ENCODE results near the gene AGPAT3. TPM values are rescaled to one million over a fixed set of nuclear protein-coding genes. Genes with fewer than 3 reads are reported as not detected.

The AGPAT3 gene
- total RNA-seq, 4 donors from 2014 or later: 40.6 to 80.5 (median 65.3) TPM

GRCh38 chr21:43970551-43970950 lies 105.5 kb downstream of the AGPAT3 start:
- peaks cover 24 to 37% of the 10 kb centered on the region in 2 donors for H3K36me3 ChIP-seq
- 84 to 86% methylated on average over 18 of the region's 18 CpGs for WGBS, 2 donors

GRCh38 chr21:43971201-43971991 lies 106.4 kb downstream of the AGPAT3 start:
- DNase-seq: no peak
- whole genome bisulfite sequencing, 2 donors: 90% methylated on average over 15 to 28 of the region's 29 CpGs
- Histone ChIP-seq H3K27me3 (no peaks in the 10 kb centered on the region), H3K4me1 (peaks cover 0 to 4% of the 10 kb centered on the region in 2 donors), H3K9me3 (no peaks in the 10 kb centered on the region), H3K36me3 (peaks cover 24 to 37% of the 10 kb centered on the region in 2 donors), H3K4me3 (replicated peaks in 1 of 3) (no peak overlapping the region), H3K27ac (no peak overlapping the region)
- TF ChIP-seq POLR2A (IDR thresholded peaks at IDR 0.05) (no peak), CTCF (IDR thresholded peaks at IDR 0.05) (no peak)
- intact Hi-C loops (cut with DNase I): no loop called here

More at GRCh38 chr21:43970551-43970950, 105.5 kb downstream of the AGPAT3 start:
- H3K27ac ChIP-seq: no peak overlapping the region
- DNase-seq: no peak
- intact Hi-C loops (cut with DNase I): no loop called here
- peaks cover 0 to 4% of the 10 kb centered on the region in 2 donors for H3K4me1 ChIP-seq
- no peak overlapping the region for H3K4me3 ChIP-seq (replicated peaks in 1 of 3)
- no peaks in the 10 kb centered on the region for H3K9me3 ChIP-seq
- H3K27me3 ChIP-seq: no peaks in the 10 kb centered on the region
- TF ChIP-seq POLR2A (IDR thresholded peaks at IDR 0.05): no peak
- TF ChIP-seq CTCF (IDR thresholded peaks at IDR 0.05): no peak

GRCh38 chr21:43971992-43972255 lies 106.9 kb downstream of the AGPAT3 start:
- intact Hi-C loops (cut with DNase I): no loop called here
- no peak overlapping the region for H3K4me3 ChIP-seq (replicated peaks in 1 of 3)
- H3K36me3 ChIP-seq: peaks cover 24 to 37% of the 10 kb centered on the region in 2 donors
- WGBS, 2 donors: 95 to 97% methylated on average over 10 to 11 of the region's 11 CpGs
- TF ChIP-seq CTCF (IDR thresholded peaks at IDR 0.05) (no peak), POLR2A (IDR thresholded peaks at IDR 0.05) (no peak)
- H3K4me1 ChIP-seq: peaks cover 0 to 4% of the 10 kb centered on the region in 2 donors
- H3K27ac ChIP-seq: no peak overlapping the region
- DNase-seq: no peak
- no peaks in the 10 kb centered on the region for H3K9me3 ChIP-seq
- no peaks in the 10 kb centered on the region for H3K27me3 ChIP-seq

GRCh38 chr21:43972850-43973633 lies 108.0 kb downstream of the AGPAT3 start:
- intact Hi-C loops (cut with DNase I): no loop called here
- 78 to 81% methylated on average over 27 of the region's 29 CpGs for WGBS, 2 donors
- Histone ChIP-seq H3K27me3 (no peaks in the 10 kb centered on the region), H3K4me1 (peaks cover 0 to 4% of the 10 kb centered on the region in 2 donors), H3K4me3 (replicated peaks in 1 of 3) (no peak overlapping the region), H3K36me3 (peaks cover 24 to 37% of the 10 kb centered on the region in 2 donors), H3K27ac (no peak overlapping the region), H3K9me3 (no peaks in the 10 kb centered on the region)
- TF ChIP-seq POLR2A (IDR thresholded peaks at IDR 0.05) (no peak), CTCF (IDR thresholded peaks at IDR 0.05) (no peak)
- no peak for DNase-seq

GRCh38 chr21:43973634-43973955 lies 108.6 kb downstream of the AGPAT3 start:
- Histone ChIP-seq H3K4me1 (peaks cover 0 to 4% of the 10 kb centered on the region in 2 donors), H3K27ac (no peak overlapping the region), H3K36me3 (peaks cover 24 to 37% of the 10 kb centered on the region in 2 donors), H3K4me3 (replicated peaks in 1 of 3) (no peak overlapping the region), H3K27me3 (no peaks in the 10 kb centered on the region), H3K9me3 (no peaks in the 10 kb centered on the region)
- 93 to 95% methylated on average over 12 of the region's 12 CpGs for WGBS, 2 donors
- TF ChIP-seq CTCF (IDR thresholded peaks at IDR 0.05) (no peak), POLR2A (IDR thresholded peaks at IDR 0.05) (no peak)
- DNase-seq: no peak
- intact Hi-C loops (cut with DNase I): no loop called here
